Glomerular visceral epithelial cell (primary cell): ENCODE measurements around the gene CMA1.
"Not testable (repeated sequence)": the region's sequence is repeated elsewhere in the genome, so short reads cannot be mapped to it uniquely, and the experiment has no call there.

Source experiments
- DNase-seq: peaks from one replicate; pipeline ENCODE4 v3.0.0-alpha.2; 2016; ENCODE audit errors: extremely low spot score

Gene CMA1

GRCh38 chr14:24508155-24508840 lies at the start of gene CMA1:
Gene CMA1 (minus strand): TSS chr14:24508265. CDS start chr14:24508235, 30 bp downstream.
- no peak for DNase-seq

- peak; percentile 86 for DNase-seq
Measured at GRCh38 chr14:24556756-24557155, 48.7 kb upstream of the CMA1 start.

GRCh38 chr14:24549064-24549463 lies 41.0 kb upstream of the CMA1 start:
- not testable (repeated sequence) for DNase-seq

GRCh38 chr14:24542346-24542936 lies 34.4 kb upstream of the CMA1 start:
- no peak for DNase-seq

- DNase-seq: no peak
Measured at GRCh38 chr14:24535737-24536136, 27.7 kb upstream of the CMA1 start.

- no peak for DNase-seq
Measured at GRCh38 chr14:24534286-24534685, 26.2 kb upstream of the CMA1 start.

- DNase-seq: not testable (repeated sequence)
Measured at GRCh38 chr14:24525877-24526620, 18.0 kb upstream of the CMA1 start.

- no peak for DNase-seq
Measured at GRCh38 chr14:24518851-24519250, 10.8 kb upstream of the CMA1 start.

GRCh38 chr14:24514209-24514608 lies 6.1 kb upstream of the CMA1 start:
- no peak for DNase-seq

- no peak for DNase-seq
Measured at GRCh38 chr14:24513009-24513408, 4.9 kb upstream of the CMA1 start.

- no peak for DNase-seq
Measured at GRCh38 chr14:24506443-24506842, 1.6 kb downstream of the CMA1 start.

- no peak for DNase-seq
Measured at GRCh38 chr14:24504425-24504950, 3.6 kb downstream of the CMA1 start.

- not testable (repeated sequence) for DNase-seq
Measured at GRCh38 chr14:24491586-24492408, 16.3 kb downstream of the CMA1 start.

GRCh38 chr14:24483604-24484252 lies 24.3 kb downstream of the CMA1 start:
- DNase-seq: peak; percentile 56

- peak; percentile 77 for DNase-seq
Measured at GRCh38 chr14:24482699-24483303, 25.3 kb downstream of the CMA1 start.

- DNase-seq: peak; percentile 40
Measured at GRCh38 chr14:24481622-24482324, 26.3 kb downstream of the CMA1 start.

GRCh38 chr14:24479999-24480398 lies 28.1 kb downstream of the CMA1 start:
- not testable (repeated sequence) for DNase-seq

- DNase-seq: no peak
Measured at GRCh38 chr14:24475261-24475660, 32.8 kb downstream of the CMA1 start.

- DNase-seq: no peak
Measured at GRCh38 chr14:24473211-24473610, 34.9 kb downstream of the CMA1 start.

GRCh38 chr14:24470450-24470849 lies 37.6 kb downstream of the CMA1 start:
- not testable (repeated sequence) for DNase-seq
